Nephron (organoid): ENCODE data around the gene KIAA0319L.
A peak's percentile ranks its signal among the peaks of the same experiment; 100 is the strongest.

ENCODE experiments used
- H3K27ac Mint-ChIP-seq, 3 experiments: 2 replicates each; pipeline ENCODE4 v1.8.0; 2020; ENCODE audit warnings: mixed read lengths in 3 of 3, mild to moderate bottlenecking in 2 of 3, moderate library complexity in 1 of 3
- H3K27me3 Mint-ChIP-seq: 2 replicates; pipeline ENCODE4 v1.8.0; 2021; ENCODE audit warnings: low read depth, mild to moderate bottlenecking, moderate library complexity, mixed read lengths
- H3K36me3 Mint-ChIP-seq: 2 replicates; pipeline ENCODE4 v1.8.0; 2020; ENCODE audit warnings: low read depth, mixed read lengths
- H3K4me1 Mint-ChIP-seq: 2 replicates; pipeline ENCODE4 v1.8.0; 2020; ENCODE audit warnings: mixed read lengths
- H3K4me3 Mint-ChIP-seq, 3 experiments: 2 replicates each; pipeline ENCODE4 v1.8.0; 2020; ENCODE audit warnings: mild to moderate bottlenecking in 3 of 3, mixed read lengths in 3 of 3, moderate library complexity in 2 of 3
- H3K9me3 Mint-ChIP-seq: 2 replicates; pipeline ENCODE4 v1.8.0; 2020; ENCODE audit warnings: mixed read lengths
- TF ChIP-seq, protein P1 (sequence below), 3 experiments: fragments of 200-600 bp; sonication (generic); IDR thresholded peaks; one replicate each; pipeline ENCODE4 v1.5.0; 2021; ENCODE audit warnings: antibody characterized with exemption in 3 of 3; ENCODE audit not compliant: unreplicated experiment in 3 of 3

Gene KIAA0319L

DNA sequence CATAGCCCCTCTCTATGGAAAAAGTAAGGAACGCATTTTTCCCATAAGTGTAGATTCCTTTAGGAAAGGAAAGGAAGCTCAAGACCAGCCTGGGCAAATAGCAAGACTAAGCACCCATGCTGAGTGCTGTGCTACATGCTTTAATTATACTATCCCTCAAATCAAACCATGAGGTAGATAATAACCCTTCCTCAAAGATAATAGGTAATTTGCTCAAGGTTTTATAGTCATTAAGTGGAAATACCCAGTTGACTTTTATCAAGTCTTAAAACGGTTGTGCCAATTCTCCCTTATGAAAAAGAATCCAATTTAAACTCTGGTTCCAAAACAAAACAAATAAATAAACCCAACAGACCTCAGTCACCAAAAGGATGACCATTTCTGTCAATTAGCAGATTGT, 3.4 kb downstream of the KIAA0319L start:
- TF ChIP-seq, protein P1, sequence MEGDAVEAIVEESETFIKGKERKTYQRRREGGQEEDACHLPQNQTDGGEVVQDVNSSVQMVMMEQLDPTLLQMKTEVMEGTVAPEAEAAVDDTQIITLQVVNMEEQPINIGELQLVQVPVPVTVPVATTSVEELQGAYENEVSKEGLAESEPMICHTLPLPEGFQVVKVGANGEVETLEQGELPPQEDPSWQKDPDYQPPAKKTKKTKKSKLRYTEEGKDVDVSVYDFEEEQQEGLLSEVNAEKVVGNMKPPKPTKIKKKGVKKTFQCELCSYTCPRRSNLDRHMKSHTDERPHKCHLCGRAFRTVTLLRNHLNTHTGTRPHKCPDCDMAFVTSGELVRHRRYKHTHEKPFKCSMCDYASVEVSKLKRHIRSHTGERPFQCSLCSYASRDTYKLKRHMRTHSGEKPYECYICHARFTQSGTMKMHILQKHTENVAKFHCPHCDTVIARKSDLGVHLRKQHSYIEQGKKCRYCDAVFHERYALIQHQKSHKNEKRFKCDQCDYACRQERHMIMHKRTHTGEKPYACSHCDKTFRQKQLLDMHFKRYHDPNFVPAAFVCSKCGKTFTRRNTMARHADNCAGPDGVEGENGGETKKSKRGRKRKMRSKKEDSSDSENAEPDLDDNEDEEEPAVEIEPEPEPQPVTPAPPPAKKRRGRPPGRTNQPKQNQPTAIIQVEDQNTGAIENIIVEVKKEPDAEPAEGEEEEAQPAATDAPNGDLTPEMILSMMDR (IDR thresholded peaks at IDR 0.05; ENCODE audit: unreplicated experiment in 3 of 3) = no peak

DNA sequence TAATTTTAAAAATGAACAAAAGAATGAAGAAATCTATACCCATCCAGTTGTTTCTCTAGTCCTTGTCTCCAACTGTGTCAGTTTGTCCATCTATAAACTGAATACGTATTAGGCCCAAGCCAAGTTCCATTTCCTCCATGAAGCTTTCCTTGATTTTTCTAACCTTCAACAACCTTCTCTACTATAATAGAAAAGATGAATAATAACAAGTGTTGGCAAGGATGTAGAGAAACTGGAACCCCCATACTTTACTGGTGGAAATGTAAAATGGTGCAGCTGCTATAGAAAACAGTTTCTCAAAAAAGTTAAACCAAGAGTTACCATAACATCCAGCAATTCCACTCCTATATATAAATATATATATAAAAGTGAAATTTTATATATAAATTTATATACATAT, 10.6 kb downstream of the KIAA0319L start:
- TF ChIP-seq, protein P1 (IDR thresholded peaks at IDR 0.05; ENCODE audit: unreplicated experiment in 3 of 3) = no peak
- Mint-ChIP-seq H3K27me3 (no peaks in the 10 kb centered on the region), H3K36me3 (peaks cover 58% of the 10 kb centered on the region), H3K4me1 (peaks cover 20% of the 10 kb centered on the region), H3K27ac (no peak overlapping the region), H3K9me3 (peaks cover 2% of the 10 kb centered on the region), H3K4me3 (no peak overlapping the region)

More for the DNA sequence above, 3.4 kb downstream of the KIAA0319L start:
- peak overlapping the region in 1 of 3 experiments; percentile 37 for H3K4me3 Mint-ChIP-seq
- H3K9me3 Mint-ChIP-seq = no peaks in the 10 kb centered on the region
- H3K27ac Mint-ChIP-seq = peak overlapping the region in 1 of 3 experiments; percentile 31
- H3K27me3 Mint-ChIP-seq = no peaks in the 10 kb centered on the region
- H3K4me1 Mint-ChIP-seq = peaks cover 32% of the 10 kb centered on the region
- H3K36me3 Mint-ChIP-seq = peaks cover 34% of the 10 kb centered on the region

DNA sequence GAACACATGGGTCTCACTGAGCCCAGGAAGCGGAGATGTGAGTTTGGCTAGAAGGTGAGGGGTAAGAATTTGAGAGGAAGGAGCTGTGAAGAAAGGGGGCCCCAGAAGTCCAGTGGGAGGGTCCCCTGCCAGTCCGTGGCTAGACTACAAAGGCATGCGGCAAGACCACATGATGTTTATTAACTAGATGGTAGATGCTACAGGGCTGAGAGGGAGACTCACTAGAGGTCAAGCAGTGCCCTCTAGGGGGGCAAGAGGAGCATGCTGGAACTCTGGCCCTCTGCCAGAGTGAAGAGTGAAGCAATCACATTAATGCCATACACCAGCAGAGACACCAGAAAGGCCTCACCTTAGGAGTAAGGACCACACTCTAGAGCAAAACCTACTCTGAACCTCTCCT, 12.2 kb downstream of the KIAA0319L start:
- Mint-ChIP-seq H3K9me3 (peaks cover 2% of the 10 kb centered on the region), H3K4me1 (peaks cover 25% of the 10 kb centered on the region), H3K4me3 (no peak overlapping the region), H3K36me3 (peaks cover 61% of the 10 kb centered on the region), H3K27ac (no peak overlapping the region), H3K27me3 (no peaks in the 10 kb centered on the region)
- TF ChIP-seq, protein P1 (IDR thresholded peaks at IDR 0.05; ENCODE audit: unreplicated experiment in 3 of 3) = no peak

DNA sequence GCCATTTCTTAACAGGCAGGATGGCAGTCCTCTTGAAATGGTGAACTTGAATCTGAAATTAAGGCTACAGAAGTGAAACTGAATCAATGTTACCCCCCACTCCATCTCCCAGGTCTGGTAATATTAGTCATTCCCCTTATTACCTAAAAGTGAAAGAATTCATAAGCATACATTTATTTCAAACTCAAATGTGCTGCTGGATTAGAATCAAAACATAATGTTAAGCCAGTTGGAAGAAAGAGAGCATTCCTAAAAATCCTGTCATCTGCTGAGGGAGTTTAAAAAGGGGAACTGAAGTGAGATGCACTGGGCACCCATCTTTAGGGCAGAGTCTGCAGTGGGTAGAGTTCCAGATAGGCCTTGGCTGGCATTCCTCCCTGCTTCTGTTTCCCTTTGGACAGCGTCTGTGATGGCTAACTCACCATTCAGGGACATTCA, 17.4 kb downstream of the KIAA0319L start:
- peaks cover 50% of the 10 kb centered on the region for H3K4me1 Mint-ChIP-seq
- peaks cover 30% of the 10 kb centered on the region for H3K36me3 Mint-ChIP-seq
- TF ChIP-seq, protein P1 (IDR thresholded peaks at IDR 0.05; ENCODE audit: unreplicated experiment in 3 of 3) = no peak
- H3K4me3 Mint-ChIP-seq = no peak overlapping the region
- peak overlapping the region; percentile 21 to 80 (median 69) for H3K27ac Mint-ChIP-seq
- H3K27me3 Mint-ChIP-seq = no peaks in the 10 kb centered on the region
- H3K9me3 Mint-ChIP-seq = no peaks in the 10 kb centered on the region

DNA sequence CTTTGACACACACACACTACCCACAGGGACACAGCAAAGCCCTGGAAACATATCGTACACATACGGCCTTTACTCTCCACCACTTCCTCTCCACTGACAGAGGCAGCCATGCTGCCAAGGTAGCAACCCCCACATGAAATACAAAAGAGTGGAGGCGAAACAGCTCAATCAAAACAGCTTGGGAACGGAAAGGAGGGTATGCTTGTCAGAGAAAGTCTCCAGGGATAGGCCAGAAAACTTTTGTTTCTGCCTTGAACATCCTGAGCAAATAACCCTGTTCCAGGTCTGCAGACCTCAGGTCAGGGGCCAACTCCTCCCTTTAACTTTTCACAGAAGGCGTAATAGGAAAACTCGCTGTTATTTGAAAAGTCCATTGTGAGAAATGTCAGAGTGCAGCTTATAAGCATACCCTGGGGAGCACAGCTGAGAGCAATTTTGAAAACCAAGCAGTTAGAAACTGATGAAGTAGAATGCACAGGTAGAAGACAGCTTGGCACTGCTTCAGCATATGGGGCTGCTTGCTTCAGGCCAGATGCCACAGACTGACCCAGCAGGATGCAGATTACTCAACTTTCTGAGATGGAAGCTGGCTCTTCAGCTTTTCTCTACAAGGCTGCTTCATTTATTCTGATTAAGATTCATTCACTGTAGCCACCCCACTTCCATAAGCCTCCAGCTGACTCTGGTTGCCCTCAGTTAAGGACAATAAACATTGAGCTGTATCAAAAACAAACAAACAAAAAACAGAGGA, 18.0 kb downstream of the KIAA0319L start:
- Mint-ChIP-seq H3K36me3 (peaks cover 28% of the 10 kb centered on the region), H3K27me3 (no peaks in the 10 kb centered on the region), H3K9me3 (no peaks in the 10 kb centered on the region), H3K27ac (peak overlapping the region; percentile 30 to 80 (median 69)), H3K4me3 (no peak overlapping the region), H3K4me1 (peaks cover 47% of the 10 kb centered on the region)
- TF ChIP-seq, protein P1 (IDR thresholded peaks at IDR 0.05; ENCODE audit: unreplicated experiment in 3 of 3) = no peak

DNA sequence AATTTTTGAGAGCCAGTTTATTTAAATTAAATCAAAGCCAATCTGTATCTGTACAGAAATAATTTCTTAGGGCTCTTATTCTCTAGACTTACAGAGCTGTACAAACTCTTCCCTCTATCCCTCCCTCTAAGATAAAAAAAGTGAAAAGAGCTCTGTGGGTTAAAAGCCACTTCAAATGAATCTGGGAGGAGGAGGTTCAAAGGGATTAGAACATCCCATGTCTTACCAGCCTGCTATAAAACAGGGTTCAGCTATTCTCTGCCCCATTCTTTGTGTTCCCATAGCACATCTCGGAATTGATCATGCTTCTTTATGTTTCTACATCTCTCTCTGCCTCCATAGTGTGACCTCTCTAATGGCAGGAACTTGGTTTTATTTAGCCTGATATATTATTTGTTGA, 19.4 kb downstream of the KIAA0319L start:
- TF ChIP-seq, protein P1 (IDR thresholded peaks at IDR 0.05; ENCODE audit: unreplicated experiment in 3 of 3) = no peak
- no peak overlapping the region for H3K4me3 Mint-ChIP-seq
- peaks cover 37% of the 10 kb centered on the region for H3K36me3 Mint-ChIP-seq
- no peaks in the 10 kb centered on the region for H3K27me3 Mint-ChIP-seq
- no peaks in the 10 kb centered on the region for H3K9me3 Mint-ChIP-seq
- H3K4me1 Mint-ChIP-seq = peaks cover 40% of the 10 kb centered on the region
- H3K27ac Mint-ChIP-seq = peak overlapping the region in 1 of 3 experiments; percentile 38
